Esophagus squamous epithelium (tissue), 4 donors: Measurements from ENCODE around the gene COL18A1.

Experiments
- POLR2A ChIP-seq, 4 donors: fragments of 450-650 bp; IDR thresholded peaks; one replicate each; pipeline ENCODE4 v1.6.1; 2017; ENCODE audit warnings: antibody characterized with exemption in 4 of 4, mild to moderate bottlenecking in 4 of 4, moderate library complexity in 3 of 4
- TF ChIP-seq, protein P1 (sequence below), 6 experiments: fragments of 450-650 bp in 4 of 6; fragments of 200-600 bp in 2 of 6; sonication (generic) in 2 of 6; IDR thresholded peaks; one replicate each; pipeline ENCODE4 v1.5.1; 2016 to 2019; ENCODE audit warnings: antibody characterized with exemption in 6 of 6, mild to moderate bottlenecking in 4 of 6, moderate library complexity in 4 of 6

DNA sequence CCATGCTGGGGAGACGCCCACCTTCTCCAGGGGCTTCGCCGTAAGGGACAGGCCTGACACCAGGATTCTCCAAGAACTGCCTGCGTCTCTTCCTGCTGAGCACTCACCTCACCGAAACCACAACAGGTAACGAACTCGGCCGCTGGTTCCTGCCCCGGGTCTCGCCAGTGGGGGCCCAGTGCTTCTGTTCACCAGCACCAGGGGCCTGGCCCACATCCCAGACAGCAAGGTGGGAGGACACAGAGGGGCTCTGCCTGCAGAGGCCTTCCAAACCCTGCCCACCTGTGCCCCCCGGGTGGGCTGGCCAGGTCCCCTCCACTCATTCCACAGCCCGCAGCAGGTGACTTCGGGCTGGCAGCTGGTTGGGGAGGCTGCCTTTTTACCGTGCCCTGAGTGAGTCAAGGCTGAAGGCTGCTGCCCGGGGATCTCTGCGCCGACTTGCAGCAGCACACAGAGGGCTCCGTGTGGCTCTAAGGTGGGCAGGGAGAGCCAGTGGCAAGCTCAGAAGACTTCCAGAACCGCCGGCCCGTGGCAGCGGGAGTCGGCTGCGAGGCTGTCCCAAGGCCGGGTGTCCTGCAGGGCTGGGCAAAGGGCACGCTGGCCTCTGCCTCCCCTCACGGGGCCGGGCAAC lies 14.7 kb upstream of the COL18A1 start:
- TF ChIP-seq POLR2A (IDR thresholded peaks at IDR 0.05): no peak
- TF ChIP-seq, protein P1, sequence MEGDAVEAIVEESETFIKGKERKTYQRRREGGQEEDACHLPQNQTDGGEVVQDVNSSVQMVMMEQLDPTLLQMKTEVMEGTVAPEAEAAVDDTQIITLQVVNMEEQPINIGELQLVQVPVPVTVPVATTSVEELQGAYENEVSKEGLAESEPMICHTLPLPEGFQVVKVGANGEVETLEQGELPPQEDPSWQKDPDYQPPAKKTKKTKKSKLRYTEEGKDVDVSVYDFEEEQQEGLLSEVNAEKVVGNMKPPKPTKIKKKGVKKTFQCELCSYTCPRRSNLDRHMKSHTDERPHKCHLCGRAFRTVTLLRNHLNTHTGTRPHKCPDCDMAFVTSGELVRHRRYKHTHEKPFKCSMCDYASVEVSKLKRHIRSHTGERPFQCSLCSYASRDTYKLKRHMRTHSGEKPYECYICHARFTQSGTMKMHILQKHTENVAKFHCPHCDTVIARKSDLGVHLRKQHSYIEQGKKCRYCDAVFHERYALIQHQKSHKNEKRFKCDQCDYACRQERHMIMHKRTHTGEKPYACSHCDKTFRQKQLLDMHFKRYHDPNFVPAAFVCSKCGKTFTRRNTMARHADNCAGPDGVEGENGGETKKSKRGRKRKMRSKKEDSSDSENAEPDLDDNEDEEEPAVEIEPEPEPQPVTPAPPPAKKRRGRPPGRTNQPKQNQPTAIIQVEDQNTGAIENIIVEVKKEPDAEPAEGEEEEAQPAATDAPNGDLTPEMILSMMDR (IDR thresholded peaks at IDR 0.05): no peak
